OCI-LY3 (cell line): ENCODE results near the gene IL21R.

Source experiments
- H2AFZ ChIP-seq: fragments of 200-600, 300-600 bp; shearing (Covaris generic); 2 replicates; pipeline ENCODE4 v1.6.0; 2014; ENCODE audit warnings: antibody characterized with exemption, low read depth, low read length
- H3K27ac ChIP-seq: fragments of 200-600, 300-600 bp; sonication (generic); 2 replicates; pipeline ENCODE4 v1.5.1; 2014; ENCODE audit warnings: mild to moderate bottlenecking, low read length, moderate library complexity, mixed read lengths
- H3K27me3 ChIP-seq: fragments of 200-600, 300-600 bp; sonication (generic); 2 replicates; pipeline ENCODE4 v1.6.1; 2014; ENCODE audit warnings: low read depth, low read length, mixed read lengths
- H3K36me3 ChIP-seq: fragments of 200-600, 300-600 bp; sonication (generic); replicated peaks from 2 replicates; pipeline ENCODE3; 2014; ENCODE audit warnings: low read depth, low read length, mixed read lengths
- H3K4me1 ChIP-seq: fragments of 300-600, 200-600 bp; sonication (generic); 2 replicates; pipeline ENCODE4 v1.6.1; 2014; ENCODE audit warnings: low read length, mixed read lengths
- H3K4me2 ChIP-seq: fragments of 200-600, 300-600 bp; sonication (generic); 2 replicates; pipeline ENCODE4 v1.6.1; 2014; ENCODE audit warnings: low read length, mixed read lengths
- H3K4me3 ChIP-seq: fragments of 300-600, 200-600 bp; sonication (generic); 2 replicates; pipeline ENCODE4 v1.5.1; 2014; ENCODE audit warnings: antibody characterized with exemption, mild to moderate bottlenecking, low read length, moderate library complexity
- H3K79me2 ChIP-seq: fragments of 300-600, 200-600 bp; shearing (Covaris generic); 2 replicates; pipeline ENCODE4 v1.6.1; 2014; ENCODE audit warnings: mild to moderate bottlenecking, low read length, mixed read lengths
- H3K9ac ChIP-seq: fragments of 300-600, 200-600 bp; shearing (Covaris generic); 2 replicates; pipeline ENCODE4 v1.6.0; 2014; ENCODE audit warnings: mild to moderate bottlenecking, low read length, moderate library complexity
- H3K9me3 ChIP-seq: fragments of 200-600, 300-600 bp; shearing (Covaris generic); 2 replicates; pipeline ENCODE4 v1.6.1; 2014; ENCODE audit warnings: low read length, mixed read lengths; ENCODE audit not compliant: insufficient read depth
- H4K20me1 ChIP-seq: fragments of 200-600, 300-600 bp; sonication (generic); 2 replicates; pipeline ENCODE4 v1.6.1; 2016; ENCODE audit warnings: low read length, mixed read lengths; ENCODE audit not compliant: insufficient read depth
- CTCF ChIP-seq: fragments of 200-600, 300-600 bp; sonication (generic); IDR thresholded peaks from 2 replicates; pipeline ENCODE4 v1.5.1; 2014; ENCODE audit warnings: antibody characterized with exemption, low read length, low read depth
- EZH2phosphoT487 ChIP-seq: fragments of 200-600 bp; shearing (Covaris generic); IDR thresholded peaks from 2 replicates; pipeline ENCODE4 v1.6.1; 2018; ENCODE audit warnings: antibody characterized with exemption, mixed run types, low read depth

IL21R gene

GRCh38 chr16:27424772-27425498 is 23.0 kb downstream of the IL21R start:
- TF ChIP-seq EZH2phosphoT487 (no peak), CTCF (no peak)

GRCh38 chr16:27425961-27426360 is 24.0 kb downstream of the IL21R start:
- TF ChIP-seq CTCF (no peak), EZH2phosphoT487 (no peak)
- H3K4me2 ChIP-seq, result peak overlapping the region; percentile 91
- no peaks in the 10 kb centered on the region for H3K27me3 ChIP-seq
- H2AFZ ChIP-seq, result no peak overlapping the region
- peak overlapping the region; percentile 99 for H3K27ac ChIP-seq
- peaks cover 15% of the 10 kb centered on the region; the same call in 1 of the 2 replicates for H3K9me3 ChIP-seq
- H3K4me1 ChIP-seq, result peaks cover 78% of the 10 kb centered on the region
- peaks cover 100% of the 10 kb centered on the region for H3K79me2 ChIP-seq
- peaks cover 76% of the 10 kb centered on the region for H4K20me1 ChIP-seq
- H3K36me3 ChIP-seq, result peaks cover 79% of the 10 kb centered on the region
- H3K4me3 ChIP-seq, result peak overlapping the region; percentile 44
- peak overlapping the region; percentile 54 for H3K9ac ChIP-seq

More at GRCh38 chr16:27424772-27425498, 23.0 kb downstream of the IL21R start:
- Histone ChIP-seq H3K27ac (peak overlapping the region; percentile 99), H4K20me1 (peaks cover 77% of the 10 kb centered on the region), H3K4me3 (no peak overlapping the region), H3K27me3 (no peaks in the 10 kb centered on the region), H3K4me2 (no peak overlapping the region; the same call in 1 of the 2 replicates), H2AFZ (no peak overlapping the region), H3K36me3 (peaks cover 81% of the 10 kb centered on the region), H3K9ac (no peak overlapping the region), H3K9me3 (peaks cover 25% of the 10 kb centered on the region; the same call in 1 of the 2 replicates), H3K4me1 (peaks cover 68% of the 10 kb centered on the region), H3K79me2 (peaks cover 100% of the 10 kb centered on the region)

GRCh38 chr16:27426423-27427408 is 24.7 kb downstream of the IL21R start:
- peak; percentile 9; the same call in 1 of the 2 replicates for TF ChIP-seq CTCF
- TF ChIP-seq EZH2phosphoT487, result no peak
- Histone ChIP-seq H3K79me2 (peaks cover 100% of the 10 kb centered on the region), H3K27me3 (no peaks in the 10 kb centered on the region), H4K20me1 (peaks cover 78% of the 10 kb centered on the region), H3K36me3 (peaks cover 77% of the 10 kb centered on the region), H3K4me2 (peak overlapping the region; percentile 91), H3K9me3 (peaks cover 9% of the 10 kb centered on the region; the same call in 1 of the 2 replicates), H3K4me3 (peak overlapping the region; percentile 70), H3K27ac (peak overlapping the region; percentile 99), H3K4me1 (peaks cover 86% of the 10 kb centered on the region), H3K9ac (peak overlapping the region; percentile 83), H2AFZ (no peak overlapping the region)
